Measurements from ENCODE around the gene FPR3. TPM values are rescaled to one million over a fixed set of nuclear protein-coding genes. Genes with fewer than 3 reads are reported as not detected.

The FPR3 gene
- total and polyA plus RNA-seq, 10 of the 15 experiments (the other 5 are each of a cell fraction or from before 2014, with no cell fraction given) = not detected

GRCh38 chr19:51807925-51808324 is 13.0 kb downstream of the FPR3 start:
- intact Hi-C loops (cut with micrococcal nuclease; ENCODE audit: unreplicated experiment) (no loop called here), in situ Hi-C loops (cut with MboI) (no loop called here)
- Histone ChIP-seq H3K4me2 (ENCODE audit: control insufficient read depth, insufficient read depth) (no peak overlapping the region), H3K4me1 (ENCODE audit: control insufficient read depth, insufficient read depth, low read length) (no peaks in the 10 kb centered on the region), H3K9ac (ENCODE audit: control insufficient read depth, insufficient read depth, low read length) (no peak overlapping the region), H3K9me3 (replicated peaks; ENCODE audit: control insufficient read depth, insufficient read depth, low read length) (no peaks in the 10 kb centered on the region; the same call in 1 of the 3 replicates), H3K79me2 (ENCODE audit: control insufficient read depth, insufficient read depth, low read length) (no peaks in the 10 kb centered on the region), H3K36me3 (ENCODE audit: control insufficient read depth in 2 of 2, insufficient read depth in 2 of 2, low read length in 1 of 2) (no peaks in the 10 kb centered on the region), H3K27ac (ENCODE audit: control insufficient read depth, insufficient read depth) (no peak overlapping the region), H3K27me3 (replicated peaks in 1 of 2; ENCODE audit: control insufficient read depth in 2 of 2, insufficient read depth in 2 of 2, low read length in 1 of 2) (no peaks in the 10 kb centered on the region), H2AFZ (ENCODE audit: control insufficient read depth, low read depth, low read length) (no peak overlapping the region), H3K4me3 (no peak overlapping the region), H4K20me1 (ENCODE audit: control insufficient read depth, insufficient read depth) (no peaks in the 10 kb centered on the region)
- ATAC-seq (no peak), DNase-seq (ENCODE audit: low read depth, low spot score) (no peak), FAIRE-seq (no peak)
- no TSS peak for BruUV-seq (replicated peaks)
- ChIA-PET RAD21 (ENCODE audit: unreplicated experiment) (interaction anchor here (1.9 kb wide), 1 partner anchor 429 kb away, joined by 4 read pairs; no protein-coding TSS in a partner anchor), CTCF (interaction anchor here (0.5 to 2.7 kb wide), 2 partner anchors 30 to 81 kb away, joined by 3 to 10 read pairs; no protein-coding TSS in a partner anchor), POLR2A (no interaction called here), SMC1A (ENCODE audit: uncharacterized antibody, unreplicated experiment) (no interaction called here)
- 3% methylated on average over 2 of the region's 2 CpGs for WGBS (ENCODE audit: insufficient coverage, insufficient replicate concordance, low lambda C conversion rate, missing lambda C conversion rate)
- TF ChIP-seq POLR2AphosphoS2 (IDR thresholded peaks at IDR 0.05; ENCODE audit: low read depth, low read length) = no peak
- no peak for TF ChIP-seq PBX3 (IDR thresholded peaks at IDR 0.05; ENCODE audit: insufficient replicate concordance, low read depth, low read length)
- TF ChIP-seq RCOR1 (conservative IDR thresholded peaks at IDR 0.05; ENCODE audit: low read depth, low read length) = no peak
- no peak for TF ChIP-seq EP300 (IDR thresholded peaks at IDR 0.05; ENCODE audit: borderline replicate concordance in 1 of 2, control insufficient read depth in 1 of 2, low read depth in 2 of 2, low read length in 2 of 2)
- TF ChIP-seq ZNF274 (IDR thresholded peaks at IDR 0.05; ENCODE audit: insufficient read depth, insufficient read length) = no peak
- no peak for TF ChIP-seq HDGF (IDR thresholded peaks at IDR 0.05)
- no peak for TF ChIP-seq ASH2L (IDR thresholded peaks at IDR 0.05; ENCODE audit: borderline replicate concordance, low read depth)
- no peak for TF ChIP-seq SIX5 (IDR thresholded peaks at IDR 0.05; ENCODE audit: low read depth, low read length, severe bottlenecking)
- no peak for TF ChIP-seq TAF1 (IDR thresholded peaks at IDR 0.05; ENCODE audit: borderline replicate concordance, low read depth, low read length)
- no peak for TF ChIP-seq CUX1 (IDR thresholded peaks at IDR 0.05; ENCODE audit: insufficient replicate concordance, low read depth, low read length)
- no peak for TF ChIP-seq ESRRA (IDR thresholded peaks at IDR 0.05; ENCODE audit: low read length)
- TF ChIP-seq ZNF592 (IDR thresholded peaks at IDR 0.05) = no peak
